H9 (cell line): ENCODE data around the gene KCNN3. TPM values are rescaled to one million over a fixed set of nuclear protein-coding genes. Genes with fewer than 3 reads are reported as not detected.

Source experiments
- DNase-seq: peaks from one replicate; pipeline ENCODE4 v3.0.0-alpha.2; 2017
- H2AFZ ChIP-seq: one replicate; pipeline ENCODE4 v1.6.1; 2013; ENCODE audit warnings: mild to moderate bottlenecking, low read length, control low read depth, moderate library complexity
- H2AK5ac ChIP-seq: 2 replicates; pipeline ENCODE4 v1.6.1; 2013; ENCODE audit warnings: low read length, control low read depth, mixed read lengths; ENCODE audit not compliant: insufficient read length
- H2BK120ac ChIP-seq: one replicate; pipeline ENCODE4 v1.6.1; 2013; ENCODE audit warnings: low read depth, mild to moderate bottlenecking, low read length, control low read depth, inconsistent platforms; ENCODE audit not compliant: poor library complexity, severe bottlenecking
- H2BK12ac ChIP-seq: 2 replicates; pipeline ENCODE4 v1.6.1; 2013; ENCODE audit warnings: low read length, control low read depth, mixed read lengths, low read depth; ENCODE audit not compliant: insufficient read length
- H2BK15ac ChIP-seq: 2 replicates; pipeline ENCODE4 v1.6.1; 2013; ENCODE audit warnings: low read depth, low read length, control low read depth
- H2BK20ac ChIP-seq: one replicate; pipeline ENCODE4 v1.6.1; 2013; ENCODE audit warnings: low read depth, mild to moderate bottlenecking, low read length, control low read depth, inconsistent platforms; ENCODE audit not compliant: poor library complexity, severe bottlenecking
- H2BK5ac ChIP-seq: 2 replicates; pipeline ENCODE4 v1.6.1; 2013; ENCODE audit warnings: low read length, control low read depth, mixed read lengths; ENCODE audit not compliant: insufficient read length
- H3K14ac ChIP-seq: 2 replicates; pipeline ENCODE4 v1.6.1; 2013; ENCODE audit warnings: low read length, control low read depth; ENCODE audit not compliant: insufficient read depth
- H3K18ac ChIP-seq: 2 replicates; pipeline ENCODE4 v1.6.1; 2013; ENCODE audit warnings: low read depth, mild to moderate bottlenecking, mixed read lengths, low read length, control low read depth; ENCODE audit not compliant: insufficient read length
- H3K23ac ChIP-seq: 2 replicates; pipeline ENCODE4 v1.6.1; 2013; ENCODE audit warnings: low read length, control low read depth, mixed read lengths, low read depth; ENCODE audit not compliant: insufficient read length
- H3K23me2 ChIP-seq: 2 replicates; pipeline ENCODE4 v1.6.1; 2013; ENCODE audit warnings: low read depth, mild to moderate bottlenecking, mixed read lengths, low read length, control low read depth; ENCODE audit not compliant: insufficient read length, poor library complexity, severe bottlenecking
- H3K27ac ChIP-seq: 2 replicates; pipeline ENCODE4 v1.5.1; 2013; ENCODE audit warnings: low read length, control low read depth, mixed read lengths, low read depth; ENCODE audit not compliant: insufficient read length
- H3K27me3 ChIP-seq: 2 replicates; pipeline ENCODE4 v1.6.1; 2013; ENCODE audit warnings: low read length, control low read depth, inconsistent platforms; ENCODE audit not compliant: insufficient read depth
- H3K4ac ChIP-seq: 2 replicates; pipeline ENCODE4 v1.6.1; 2013; ENCODE audit warnings: low read depth, mild to moderate bottlenecking, control low read depth, inconsistent platforms, low read length, moderate library complexity
- H3K4me1 ChIP-seq: 2 replicates; pipeline ENCODE4 v1.6.1; 2013; ENCODE audit warnings: low read length, control low read depth, inconsistent platforms; ENCODE audit not compliant: insufficient read depth
- H3K4me2 ChIP-seq: 2 replicates; pipeline ENCODE4 v1.6.1; 2013; ENCODE audit warnings: low read length, control low read depth, mixed read lengths; ENCODE audit not compliant: insufficient read length, insufficient read depth
- H3K56ac ChIP-seq: 2 replicates; pipeline ENCODE4 v1.6.1; 2013; ENCODE audit warnings: low read depth, mild to moderate bottlenecking, mixed read lengths, low read length, control low read depth; ENCODE audit not compliant: insufficient read length
- H3K79me1 ChIP-seq: 2 replicates; pipeline ENCODE4 v1.6.1; 2013; ENCODE audit warnings: low read depth, mild to moderate bottlenecking, moderate library complexity, low read length, control low read depth, inconsistent platforms; ENCODE audit not compliant: insufficient read depth, poor library complexity, severe bottlenecking
- H3K79me2 ChIP-seq: 2 replicates; pipeline ENCODE4 v1.6.1; 2013; ENCODE audit warnings: low read length, control low read depth, inconsistent platforms; ENCODE audit not compliant: insufficient read depth
- H3K9ac ChIP-seq: 2 replicates; pipeline ENCODE4 v1.6.1; 2013; ENCODE audit warnings: low read length, control low read depth, mixed read lengths; ENCODE audit not compliant: insufficient read length; ENCODE audit errors: extremely low read depth
- H3K9me3 ChIP-seq: one replicate; pipeline ENCODE4 v1.6.1; 2013; ENCODE audit warnings: low read depth, low read length, inconsistent platforms; ENCODE audit not compliant: control insufficient read depth
- H3T11ph ChIP-seq: one replicate; pipeline ENCODE4 v1.6.1; 2013; ENCODE audit warnings: mild to moderate bottlenecking, low read length, control low read depth, inconsistent platforms
- H4K20me1 ChIP-seq: one replicate; pipeline ENCODE4 v1.6.1; 2013; ENCODE audit not compliant: control insufficient read depth, insufficient read length, insufficient read depth
- H4K5ac ChIP-seq: 2 replicates; pipeline ENCODE4 v1.6.1; 2013; ENCODE audit warnings: low read depth, mild to moderate bottlenecking, mixed read lengths, low read length, control low read depth; ENCODE audit not compliant: insufficient read length
- H4K8ac ChIP-seq: replicated peaks from 2 replicates; pipeline ENCODE4 v1.6.1; 2013; ENCODE audit warnings: low read length, control low read depth, mixed read lengths, low read depth; ENCODE audit not compliant: insufficient read length
- H4K91ac ChIP-seq: 2 replicates; pipeline ENCODE4 v1.6.1; 2013; ENCODE audit warnings: low read depth, mild to moderate bottlenecking, moderate library complexity, mixed read lengths, low read length, control low read depth; ENCODE audit not compliant: insufficient read length
- H3K27ac Mint-ChIP-seq, 3 experiments: 2 replicates in 2 of 3; 3 replicates in 1 of 3; pipeline ENCODE4 v1.8.0; 2020 to 2021; ENCODE audit warnings: mixed read lengths in 3 of 3, mild to moderate bottlenecking in 1 of 3, moderate library complexity in 1 of 3
- H3K27me3 Mint-ChIP-seq: 2 replicates; pipeline ENCODE4 v1.8.0; 2021; ENCODE audit warnings: low read depth, mild to moderate bottlenecking, moderate library complexity, mixed read lengths
- H3K36me3 Mint-ChIP-seq, 3 experiments: 2 replicates in 2 of 3; 3 replicates in 1 of 3; pipeline ENCODE4 v1.8.0; 2020 to 2021; ENCODE audit warnings: low read depth in 3 of 3, mixed read lengths in 3 of 3; ENCODE audit not compliant: insufficient read depth in 1 of 3
- H3K4me1 Mint-ChIP-seq, 2 experiments: 2 replicates each; pipeline ENCODE4 v1.8.0; 2020; ENCODE audit warnings: mixed read lengths in 2 of 2
- H3K4me3 Mint-ChIP-seq, 2 experiments: 2 replicates in 1 of 2; 3 replicates in 1 of 2; pipeline ENCODE4 v1.8.0; 2020 to 2021; ENCODE audit warnings: mild to moderate bottlenecking in 2 of 2, mixed read lengths in 2 of 2, moderate library complexity in 1 of 2
- H3K9me3 Mint-ChIP-seq, 2 experiments: 2 replicates in 1 of 2; 3 replicates in 1 of 2; pipeline ENCODE4 v1.8.0; 2020; ENCODE audit warnings: mild to moderate bottlenecking in 2 of 2, mixed read lengths in 2 of 2, moderate library complexity in 1 of 2
- CTCF ChIP-seq: fragments of 200-600 bp; sonication (generic); conservative IDR thresholded peaks from 3 replicates; pipeline ENCODE4 v1.8.0; 2021; ENCODE audit warnings: antibody characterized with exemption, mild to moderate bottlenecking
- WGBS: extraction: QIAGEN DNeasy Blood & Tissue Kit; methylation state at CpG from one replicate; pipeline ENCODE4 v1.1.7; 2013; ENCODE audit warnings: missing lambda C conversion rate, low lambda C conversion rate, mixed read lengths; ENCODE audit not compliant: insufficient read length; ENCODE audit errors: extremely low coverage; 5-methylcytosine and 5-hydroxymethylcytosine counted together
- total RNA-seq: library from RNA; stranded (reverse); gene quantifications from 2 replicates; pipeline ENCODE4 v1.2.1, GENCODE V29; 2021

The KCNN3 gene
- total RNA-seq, 1 experiment from 2014 or later, result 0.83 TPM

- Mint-ChIP-seq H3K4me3 (no peak overlapping the region), H3K27me3 (peaks cover 4% of the 10 kb centered on the region)
- H3K4me2 ChIP-seq, result no peak overlapping the region
Observed at GRCh38 chr1:154747380-154747739, 122.7 kb downstream of the KCNN3 start.

More at GRCh38 chr1:154747380-154747739, 122.7 kb downstream of the KCNN3 start:
- H3K9me3 ChIP-seq, result no peaks in the 10 kb centered on the region
- no peak overlapping the region for H4K8ac ChIP-seq
- TF ChIP-seq CTCF, result no peak
- no peaks in the 10 kb centered on the region for H3K27me3 ChIP-seq
- no peak overlapping the region for H4K91ac ChIP-seq
- no peaks in the 10 kb centered on the region for H4K20me1 ChIP-seq
- no peaks in the 10 kb centered on the region for H3K79me2 ChIP-seq
- no peak overlapping the region; the same call in 1 of the 2 replicates for H3K14ac ChIP-seq
- H3K9ac ChIP-seq, result no peak overlapping the region
- peaks cover 10% of the 10 kb centered on the region; the same call in 1 of the 2 replicates for H3K4me1 ChIP-seq
- no peak overlapping the region for H2BK15ac ChIP-seq
- H2BK5ac ChIP-seq, result no peak overlapping the region
- no peak overlapping the region for H2AFZ ChIP-seq
- H3K4ac ChIP-seq, result no peak overlapping the region
- Mint-ChIP-seq H3K4me1 (peaks cover 65 to 74% of the 10 kb centered on the region in 2 experiments), H3K36me3 (no peaks in the 10 kb centered on the region), H3K9me3 (no peaks in the 10 kb centered on the region), H3K27ac (peak overlapping the region in 1 of 3 experiments; percentile 60; a peak in 2 of 7 replicates)
- no peak overlapping the region for H3K56ac ChIP-seq
- H3K23me2 ChIP-seq, result no peaks in the 10 kb centered on the region
- no peak overlapping the region for H2BK12ac ChIP-seq
- no peak overlapping the region for H3K23ac ChIP-seq
- no peak overlapping the region for H2BK120ac ChIP-seq
- H3T11ph ChIP-seq, result no peak overlapping the region
- no CpG with 5 or more reads among the region's 7 CpGs for WGBS
- no peak for DNase-seq
- H4K5ac ChIP-seq, result no peak overlapping the region
- H3K27ac ChIP-seq, result no peak overlapping the region
- H2BK20ac ChIP-seq, result no peak overlapping the region
- H2AK5ac ChIP-seq, result no peak overlapping the region
- no peak overlapping the region for H3K18ac ChIP-seq
- H3K79me1 ChIP-seq, result no peaks in the 10 kb centered on the region
